Mesothelial cell of epicardium (in vitro differentiated cells): Measurements from ENCODE around the gene RNF8. TPM values are rescaled to one million over a fixed set of nuclear protein-coding genes. Genes with fewer than 3 reads are reported as not detected.
"Not testable (repeated sequence)": the region's sequence is repeated elsewhere in the genome, so short reads cannot be mapped to it uniquely, and the experiment has no call there.

Experiments used
- DNase-seq, 2 experiments: peaks; one replicate each; pipeline ENCODE4 v3.0.0; 2021; ENCODE audit warnings: low spot score in 2 of 2; ENCODE audit not compliant: unreplicated experiment in 2 of 2
- H3K27ac Mint-ChIP-seq: 2 replicates; pipeline ENCODE4 v1.8.0; 2021; ENCODE audit warnings: mixed read lengths
- H3K27me3 Mint-ChIP-seq: 2 replicates; pipeline ENCODE4 v1.8.0; 2021; ENCODE audit warnings: low read depth, mixed read lengths
- H3K36me3 Mint-ChIP-seq: 2 replicates; pipeline ENCODE4 v1.8.0; 2021; ENCODE audit warnings: mixed read lengths
- H3K4me1 Mint-ChIP-seq: 2 replicates; pipeline ENCODE4 v1.8.0; 2021; ENCODE audit warnings: mixed read lengths
- H3K4me3 Mint-ChIP-seq: 2 replicates; pipeline ENCODE4 v1.8.0; 2021; ENCODE audit warnings: mild to moderate bottlenecking, moderate library complexity, mixed read lengths
- H3K9me3 Mint-ChIP-seq: 2 replicates; pipeline ENCODE4 v1.8.0; 2021; ENCODE audit warnings: mixed read lengths
- CTCF ChIP-seq: fragments of 200-600 bp; sonication (generic); IDR thresholded peaks from one replicate; pipeline ENCODE4 v1.5.0; 2021; ENCODE audit warnings: antibody characterized with exemption; ENCODE audit not compliant: unreplicated experiment
- total RNA-seq: library from RNA; stranded (reverse); gene quantifications from 3 replicates; pipeline ENCODE4 v1.2.1, GENCODE V29; 2021

The RNF8 gene
- total RNA-seq = 22.6 to 27.0 TPM (median 25.2 TPM) in 3 replicates

- Mint-ChIP-seq H3K36me3 (no peaks in the 10 kb centered on the region), H3K27ac (peak within 1 kb of the TSS; percentile 92), H3K9me3 (no peaks in the 10 kb centered on the region), H3K4me3 (peak within 1 kb of the TSS; percentile 96), H3K27me3 (no peaks in the 10 kb centered on the region), H3K4me1 (peaks cover 35% of the 10 kb centered on the region)
- no peak for TF ChIP-seq CTCF
- DNase-seq = peak; percentile 87 to 92
Measured at GRCh38 chr6:37353761-37354525, at the start of gene RNF8. TSS of gene RNF8 (plus strand) at chr6:37353983. CDS start at chr6:37354165, 182 bp downstream.

GRCh38 chr6:37304766-37305165 lies 49.0 kb upstream of the RNF8 start:
- Mint-ChIP-seq H3K4me3 (no peak overlapping the region), H3K36me3 (peaks cover 3% of the 10 kb centered on the region), H3K4me1 (peaks cover 16% of the 10 kb centered on the region), H3K27me3 (no peaks in the 10 kb centered on the region), H3K27ac (no peak overlapping the region), H3K9me3 (no peaks in the 10 kb centered on the region)
- TF ChIP-seq CTCF = no peak
- no peak for DNase-seq

GRCh38 chr6:37305841-37306425 lies 47.9 kb upstream of the RNF8 start:
- no peak overlapping the region for H3K27ac Mint-ChIP-seq
- no peaks in the 10 kb centered on the region for H3K9me3 Mint-ChIP-seq
- H3K4me1 Mint-ChIP-seq = peaks cover 16% of the 10 kb centered on the region
- H3K4me3 Mint-ChIP-seq = no peak overlapping the region
- peaks cover 3% of the 10 kb centered on the region for H3K36me3 Mint-ChIP-seq
- H3K27me3 Mint-ChIP-seq = no peaks in the 10 kb centered on the region
- no peak for DNase-seq
- TF ChIP-seq CTCF = no peak

GRCh38 chr6:37306624-37307222 lies 47.1 kb upstream of the RNF8 start:
- H3K9me3 Mint-ChIP-seq = no peaks in the 10 kb centered on the region
- no peak overlapping the region for H3K4me3 Mint-ChIP-seq
- H3K27me3 Mint-ChIP-seq = no peaks in the 10 kb centered on the region
- H3K36me3 Mint-ChIP-seq = peaks cover 3% of the 10 kb centered on the region
- H3K27ac Mint-ChIP-seq = no peak overlapping the region
- peaks cover 16% of the 10 kb centered on the region for H3K4me1 Mint-ChIP-seq
- DNase-seq = no peak
- no peak for TF ChIP-seq CTCF

- not testable (repeated sequence) for H3K27ac Mint-ChIP-seq, H3K36me3 Mint-ChIP-seq, DNase-seq, H3K4me3 Mint-ChIP-seq, H3K27me3 Mint-ChIP-seq, H3K9me3 Mint-ChIP-seq
- H3K4me1 Mint-ChIP-seq = peaks cover 16% of the 10 kb centered on the region
Measured at GRCh38 chr6:37307484-37307883, 46.3 kb upstream of the RNF8 start.
